HCT116 (cell line): ENCODE results near the gene SYAP1. TPM values are rescaled to one million over a fixed set of nuclear protein-coding genes. Genes with fewer than 3 reads are reported as not detected.

ENCODE experiments used
- ATAC-seq: fragments of 200-7000 bp; cut with Tn5 transposase; 2 replicates; pipeline ENCODE4 v1.9.1; 2020; ENCODE audit warnings: mild to moderate bottlenecking, moderate library complexity
- BruUV-seq: library from RNA; stranded (reverse); fragments of 400-500 nt; replicated peaks from 2 replicates; lab custom pipeline; 2021; lab: Mats Ljungman, UMichigan
- CTCF ChIA-PET: fragments of 300-600 bp; sonication (Branson Sonifier 250); formaldehyde crosslinking; loops from one replicate; lab custom pipeline; 2021; ENCODE audit warnings: antibody characterized with exemption; lab: Charles Lee
- POLR2A ChIA-PET: fragments of 300-600, 350-600 bp; sonication (Branson Sonifier 250); formaldehyde crosslinking; loops from one replicate; lab custom pipeline; 2021; ENCODE audit warnings: antibody characterized with exemption; lab: Charles Lee
- RAD21 ChIA-PET, 2 experiments: fragments of 300-600 bp; sonication (Branson Sonifier 250); formaldehyde crosslinking; loops; one replicate each; lab custom pipeline; 2023; ENCODE audit warnings: low total read pairs in 2 of 2; ENCODE audit not compliant: uncharacterized antibody in 2 of 2, unreplicated experiment in 2 of 2, low non-redundant PET in 1 of 2; lab: Charles Lee
- DNase-seq: peaks from one replicate; pipeline ENCODE4 v3.0.0-alpha.2; 2010; ENCODE audit warnings: low read depth, low spot score
- H2AFZ ChIP-seq: fragments of 200-600 bp; shearing (Covaris generic), sonication (generic); 2 replicates; pipeline ENCODE4 v1.6.1; 2017; ENCODE audit warnings: low read depth, mixed run types, mixed read lengths, antibody characterized with exemption, low read length; ENCODE audit not compliant: poor library complexity, severe bottlenecking
- H3K27ac ChIP-seq: 2 replicates; pipeline ENCODE4 v1.5.1; 2012; ENCODE audit warnings: low read depth, low read length
- H3K27me3 ChIP-seq: fragments of 200-600 bp; sonication (generic); 2 replicates; pipeline ENCODE4 v1.6.1; 2016; ENCODE audit warnings: mixed run types, low read length, mixed read lengths; ENCODE audit not compliant: insufficient read depth
- H3K36me3 ChIP-seq, 2 experiments: fragments of 200-500 bp in 1 of 2; fragments of 200-600 bp in 1 of 2; sonication (Bioruptor generic) in 1 of 2; sonication (generic) in 1 of 2; 2 replicates each; pipeline versions ENCODE4 v1.5.1 to v1.6.1; 2014 to 2016; ENCODE audit warnings: low read length in 2 of 2, inconsistent platforms in 1 of 2, mixed read lengths in 1 of 2, mixed run types in 1 of 2; ENCODE audit not compliant: insufficient read depth in 2 of 2, control insufficient read depth in 1 of 2
- H3K4me1 ChIP-seq, 2 experiments: fragments of 200-600 bp in 1 of 2; sonication (generic) in 1 of 2; 2 replicates each; pipeline versions ENCODE4 v1.5.1 to v1.6.1; 2012 to 2017; ENCODE audit warnings: low read length in 2 of 2, inconsistent platforms in 1 of 2, mild to moderate bottlenecking in 1 of 2, mixed read lengths in 1 of 2, mixed run types in 1 of 2, moderate library complexity in 1 of 2; ENCODE audit not compliant: insufficient read depth in 2 of 2, control insufficient read depth in 1 of 2
- H3K4me2 ChIP-seq: fragments of 200-600 bp; sonication (generic); 2 replicates; pipeline ENCODE4 v1.6.1; 2017; ENCODE audit warnings: mixed run types, low read length, mixed read lengths
- H3K4me3 ChIP-seq, 2 experiments: fragments of 200-600 bp in 1 of 2; sonication (generic) in 1 of 2; replicated peaks in 1 of 2; 2 replicates each; pipeline ENCODE4 v1.5.1; 2011 to 2016; ENCODE audit warnings: low read length in 2 of 2, control low read depth in 1 of 2, low read depth in 1 of 2, mild to moderate bottlenecking in 1 of 2, mixed read lengths in 1 of 2, mixed run types in 1 of 2
- H3K79me2 ChIP-seq: fragments of 200-600 bp; sonication (generic); 2 replicates; pipeline ENCODE4 v1.6.1; 2017; ENCODE audit warnings: mild to moderate bottlenecking, mixed run types, low read length, moderate library complexity, mixed read lengths; ENCODE audit not compliant: insufficient read depth
- H3K9ac ChIP-seq: fragments of 200-600 bp; sonication (generic); 2 replicates; pipeline ENCODE4 v1.6.1; 2016; ENCODE audit warnings: low read length, mixed read lengths
- H3K9me2 ChIP-seq: fragments of 200-600 bp; sonication (generic), shearing (Covaris generic); 2 replicates; pipeline ENCODE4 v1.6.1; 2017; ENCODE audit warnings: mixed run types, mild to moderate bottlenecking, moderate library complexity; ENCODE audit not compliant: insufficient read depth
- H3K9me3 ChIP-seq, 2 experiments: fragments of 200-500 bp in 1 of 2; fragments of 200-600 bp in 1 of 2; sonication (Bioruptor generic) in 1 of 2; sonication (generic) in 1 of 2; 2 replicates each; pipeline ENCODE4 v1.6.1; 2014 to 2017; ENCODE audit warnings: low read length in 2 of 2, mixed read lengths in 2 of 2, inconsistent platforms in 1 of 2, low read depth in 1 of 2, mild to moderate bottlenecking in 1 of 2, mixed run types in 1 of 2, moderate library complexity in 1 of 2; ENCODE audit not compliant: control insufficient read depth in 1 of 2, insufficient read depth in 1 of 2
- H4K20me1 ChIP-seq: fragments of 200-600 bp; sonication (generic), shearing (Covaris generic); 2 replicates; pipeline ENCODE4 v1.6.1; 2017; ENCODE audit warnings: mixed run types, mild to moderate bottlenecking, moderate library complexity; ENCODE audit not compliant: insufficient read depth
- ATF3 ChIP-seq: IDR thresholded peaks from 2 replicates; pipeline ENCODE4 v1.6.1; 2012
- CEBPB ChIP-seq: IDR thresholded peaks from 2 replicates; pipeline ENCODE4 v1.6.1; 2012; ENCODE audit warnings: low read depth
- CTCF ChIP-seq, 3 experiments: fragments of 200-600 bp in 1 of 3; sonication (generic) in 1 of 3; IDR thresholded peaks in 2 of 3; conservative IDR thresholded peaks in 1 of 3; 2 replicates each; pipeline ENCODE4 v1.5.1; 2012 to 2017; ENCODE audit warnings: low read depth in 2 of 3, low read length in 2 of 3, antibody characterized with exemption in 1 of 3, borderline replicate concordance in 1 of 3, control low read depth in 1 of 3, mild to moderate bottlenecking in 1 of 3, mixed read lengths in 1 of 3, mixed run types in 1 of 3, moderate library complexity in 1 of 3; ENCODE audit not compliant: insufficient read depth in 1 of 3
- EGR1 ChIP-seq: IDR thresholded peaks from 2 replicates; pipeline ENCODE4 v1.6.1; 2012; ENCODE audit warnings: low read depth
- ELF1 ChIP-seq: IDR thresholded peaks from 2 replicates; pipeline ENCODE4 v1.6.1; 2012; ENCODE audit warnings: low read depth, borderline replicate concordance
- EZH2phosphoT487 ChIP-seq: fragments of 200-600 bp; IDR thresholded peaks from 2 replicates; pipeline ENCODE4 v1.6.1; 2018; ENCODE audit warnings: antibody characterized with exemption, borderline replicate concordance
- FOSL1 ChIP-seq: IDR thresholded peaks from 2 replicates; pipeline ENCODE4 v1.6.1; 2012; ENCODE audit warnings: low read depth
- JUND ChIP-seq: IDR thresholded peaks from 2 replicates; pipeline ENCODE4 v1.6.1; 2012
- MAX ChIP-seq: IDR thresholded peaks from 2 replicates; pipeline ENCODE4 v1.6.1; 2012
- POLR2A ChIP-seq: IDR thresholded peaks from 2 replicates; pipeline ENCODE4 v1.7.0; 2011; ENCODE audit warnings: borderline replicate concordance; ENCODE audit not compliant: insufficient read depth, insufficient read length; ENCODE audit errors: extremely low read depth
- POLR2AphosphoS5 ChIP-seq: IDR thresholded peaks from 2 replicates; pipeline ENCODE4 v1.6.1; 2011; ENCODE audit warnings: mild to moderate bottlenecking, low read depth, low read length, moderate library complexity
- REST ChIP-seq: IDR thresholded peaks from 2 replicates; pipeline ENCODE4 v1.6.1; 2012; ENCODE audit warnings: low read depth
- SIN3A ChIP-seq: IDR thresholded peaks from 2 replicates; pipeline ENCODE4 v1.6.1; 2012; ENCODE audit warnings: low read depth
- SP1 ChIP-seq: IDR thresholded peaks from 2 replicates; pipeline ENCODE4 v1.6.1; 2012; ENCODE audit warnings: low read depth
- YY1 ChIP-seq: IDR thresholded peaks from 2 replicates; pipeline ENCODE4 v1.6.1; 2011; ENCODE audit warnings: low read length, low read depth, moderate library complexity, mild to moderate bottlenecking; ENCODE audit not compliant: insufficient replicate concordance; ENCODE audit errors: extremely low read depth
- ZBTB33 ChIP-seq: IDR thresholded peaks from 2 replicates; pipeline ENCODE4 v1.6.1; 2011; ENCODE audit warnings: mild to moderate bottlenecking, low read length, moderate library complexity; ENCODE audit not compliant: insufficient replicate concordance; ENCODE audit errors: extremely low read depth
- intact Hi-C: fragments of 100-400 bp; cut with micrococcal nuclease; formaldehyde crosslinking; loops from 2 replicates; pipeline ENCODE4 v1.10.0; 2022
- total RNA-seq: library from RNA; stranded (reverse); gene quantifications from one replicate; pipeline ENCODE4 v1.2.1, GENCODE V29; 2021; ENCODE audit not compliant: unreplicated experiment

Gene SYAP1
- total RNA-seq, 1 experiment from 2014 or later, result 24.8 TPM

- Histone ChIP-seq H2AFZ (no peak overlapping the region), H3K9me3 (no peaks in the 10 kb centered on the region), H3K9me2 (no peaks in the 10 kb centered on the region), H3K4me2 (peak overlapping the region; percentile 44), H3K27ac (peak overlapping the region; percentile 59; the same call in 1 of the 2 replicates), H3K4me1 (peaks cover 3 to 24% of the 10 kb centered on the region in 2 experiments; a peak in 3 of 4 replicates), H3K9ac (peak overlapping the region; percentile 60), H3K79me2 (no peaks in the 10 kb centered on the region)
- RAD21 ChIA-PET, result interaction anchor here in 1 of 2 experiments (0.7 kb wide), 1 partner anchor 238 kb away, joined by 4 read pairs; no protein-coding TSS in a partner anchor
- DNase-seq, result peak; percentile 81
- intact Hi-C loops, result no loop called here
- peak; percentile 88 for ATAC-seq
- POLR2A ChIA-PET, result interaction anchor here (0.6 to 2.2 kb wide), 21 partner anchors 8 to 1099 kb away, joined by 3 to 41 read pairs (median 4); partner anchors contain the start of genes CTPS2, SYAP1 and TXLNG
- CTCF ChIA-PET, result no interaction called here
- BruUV-seq, result TSS peak; percentile 100
- TF ChIP-seq FOSL1, result no peak
- TF ChIP-seq EZH2phosphoT487, result no peak
- peak; percentile 84 for TF ChIP-seq ZBTB33
- TF ChIP-seq SIN3A, result peak; percentile 88
- no peak for TF ChIP-seq EGR1
- no peak for TF ChIP-seq ELF1
- peak; percentile 50 for TF ChIP-seq SP1
- TF ChIP-seq CTCF (IDR thresholded peaks at IDR 0.05 in 2 of 3, conservative IDR thresholded peaks at IDR 0.05 in 1 of 3; ENCODE audit: borderline replicate concordance in 1 of 3, insufficient read depth in 1 of 3, low read depth in 2 of 3, low read length in 2 of 3), result no peak
- TF ChIP-seq CEBPB, result no peak
- TF ChIP-seq REST, result no peak
- peak; percentile 33; the same call in 1 of the 2 replicates for TF ChIP-seq JUND
- TF ChIP-seq MAX, result no peak
- peak; percentile 99 for TF ChIP-seq POLR2AphosphoS5
- peak; percentile 30 for TF ChIP-seq YY1
- no peak for TF ChIP-seq ATF3
- TF ChIP-seq POLR2A, result peak; percentile 100
- TF ChIP-seq, all 23 proteins: peak for 7
- Histone ChIP-seq H3K4me3 (no peak overlapping the region), H3K36me3 (no peaks in the 10 kb centered on the region), H3K27me3 (no peaks in the 10 kb centered on the region), H4K20me1 (no peaks in the 10 kb centered on the region)
Observed at GRCh38 chrX:16771483-16772398, 52.3 kb downstream of the SYAP1 start.
